Measurements from ENCODE around the gene HDAC4. TPM values are rescaled to one million over a fixed set of nuclear protein-coding genes. Genes with fewer than 3 reads are reported as not detected.

The HDAC4 gene
- total RNA-seq, 1 experiment from 2014 or later = 47.6 TPM

- RAD21 ChIA-PET (ENCODE audit: low non-redundant PET in 1 of 2, low total read pairs in 2 of 2, uncharacterized antibody in 2 of 2, unreplicated experiment in 2 of 2) = no interaction called here
- Histone ChIP-seq H3K9me3 (ENCODE audit: control insufficient read depth in 1 of 2, insufficient read depth in 1 of 2, low read depth in 1 of 2, low read length in 2 of 2) (no peaks in the 10 kb centered on the region), H3K79me2 (ENCODE audit: insufficient read depth, low read length) (no peaks in the 10 kb centered on the region), H3K4me2 (ENCODE audit: low read length) (no peak overlapping the region), H2AFZ (ENCODE audit: low read depth, low read length, poor library complexity, severe bottlenecking) (no peak overlapping the region), H3K36me3 (ENCODE audit: control insufficient read depth in 1 of 2, insufficient read depth in 2 of 2, low read length in 2 of 2) (peaks cover 0 to 2% of the 10 kb centered on the region in 2 experiments; a peak in 1 of 4 replicates), H3K27me3 (ENCODE audit: insufficient read depth, low read length) (no peaks in the 10 kb centered on the region), H3K9ac (ENCODE audit: low read length) (no peak overlapping the region), H3K4me3 (replicated peaks in 1 of 2; ENCODE audit: low read depth in 1 of 2, low read length in 2 of 2) (no peak overlapping the region), H3K4me1 (ENCODE audit: control insufficient read depth in 1 of 2, insufficient read depth in 2 of 2, low read length in 2 of 2) (no peaks in the 10 kb centered on the region), H3K27ac (ENCODE audit: low read depth, low read length) (no peak overlapping the region), H4K20me1 (ENCODE audit: insufficient read depth) (no peaks in the 10 kb centered on the region), H3K9me2 (ENCODE audit: insufficient read depth) (no peaks in the 10 kb centered on the region)
- CTCF ChIA-PET = no interaction called here
- no peak for ATAC-seq
- TF ChIP-seq ZFX (IDR thresholded peaks at IDR 0.05) (no peak), ELF1 (IDR thresholded peaks at IDR 0.05; ENCODE audit: borderline replicate concordance, low read depth) (no peak), TCF7L2 (IDR thresholded peaks at IDR 0.05; ENCODE audit: borderline replicate concordance, extremely low read depth, insufficient read depth, insufficient read length) (no peak), JUND (IDR thresholded peaks at IDR 0.05) (no peak), YY1 (IDR thresholded peaks at IDR 0.05; ENCODE audit: extremely low read depth, insufficient replicate concordance, low read depth, low read length) (no peak), FOSL1 (IDR thresholded peaks at IDR 0.05; ENCODE audit: low read depth) (no peak), REST (IDR thresholded peaks at IDR 0.05; ENCODE audit: low read depth) (no peak), RAD21 (IDR thresholded peaks at IDR 0.05; ENCODE audit: low read depth) (no peak), CTCF (IDR thresholded peaks at IDR 0.05 in 2 of 3, conservative IDR thresholded peaks at IDR 0.05 in 1 of 3; ENCODE audit: borderline replicate concordance in 1 of 3, insufficient read depth in 1 of 3, low read depth in 2 of 3, low read length in 2 of 3) (no peak), EGR1 (IDR thresholded peaks at IDR 0.05; ENCODE audit: low read depth) (no peak), ZNF274 (IDR thresholded peaks at IDR 0.05; ENCODE audit: low read depth, low read length) (no peak), POLR2AphosphoS5 (IDR thresholded peaks at IDR 0.05; ENCODE audit: low read depth, low read length) (no peak), POLR2A (IDR thresholded peaks at IDR 0.05; ENCODE audit: borderline replicate concordance, extremely low read depth, insufficient read depth, insufficient read length) (no peak), EZH2phosphoT487 (IDR thresholded peaks at IDR 0.05; ENCODE audit: borderline replicate concordance) (no peak), EZH2 (IDR thresholded peaks at IDR 0.05) (no peak), CEBPB (IDR thresholded peaks at IDR 0.05; ENCODE audit: low read depth) (no peak), MAX (IDR thresholded peaks at IDR 0.05) (no peak)
- TF ChIP-seq, protein P1, sequence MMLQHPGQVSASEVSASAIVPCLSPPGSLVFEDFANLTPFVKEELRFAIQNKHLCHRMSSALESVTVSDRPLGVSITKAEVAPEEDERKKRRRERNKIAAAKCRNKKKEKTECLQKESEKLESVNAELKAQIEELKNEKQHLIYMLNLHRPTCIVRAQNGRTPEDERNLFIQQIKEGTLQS (IDR thresholded peaks at IDR 0.05) = no peak
- no TSS peak for BruUV-seq (replicated peaks)
- intact Hi-C loops (cut with micrococcal nuclease) = no loop called here
- no peak for DNase-seq (ENCODE audit: low read depth, low spot score)
- POLR2A ChIA-PET = no interaction called here
Observed at GRCh38 chr2:239051891-239052445, 348.9 kb downstream of the HDAC4 start.
